ENCODE results near the gene SCLY.
"Not testable (repeated sequence)": the region's sequence is repeated elsewhere in the genome, so short reads cannot be mapped to it uniquely, and the experiment has no call there.

SCLY gene

DNA sequence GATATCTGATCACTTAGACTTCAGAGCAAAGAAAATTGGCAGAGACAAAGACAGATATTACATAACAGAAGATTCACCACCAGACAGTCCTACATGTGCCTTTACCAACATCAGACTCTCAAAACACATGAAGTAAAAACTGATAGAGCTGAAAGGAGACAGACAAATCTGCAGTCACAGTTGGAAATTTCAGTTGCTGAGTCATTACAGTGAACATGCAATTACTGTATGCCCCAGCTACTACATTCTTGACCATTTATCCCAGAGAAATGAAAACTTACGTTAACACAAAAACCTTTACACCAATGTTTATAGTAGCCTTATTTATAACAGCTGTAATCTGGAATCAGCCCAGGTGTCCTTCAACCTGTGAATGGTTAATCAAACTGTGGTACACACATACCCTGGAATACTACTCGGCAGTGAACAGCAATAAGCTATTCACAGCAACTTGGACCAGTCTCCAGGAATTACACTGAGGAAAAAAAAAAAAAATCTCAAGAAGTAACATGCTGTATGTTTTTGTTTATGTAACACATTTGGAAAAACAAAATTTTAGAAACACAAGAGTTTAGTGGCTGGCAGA is 7.5 kb upstream of the SCLY start:
- H3K4me3 ChIP-seq (replicated peaks; ENCODE audit: low read depth, low read length) = no peak overlapping the region
- no peak for DNase-seq (ENCODE audit: low read depth)
- TF ChIP-seq, protein P1, sequence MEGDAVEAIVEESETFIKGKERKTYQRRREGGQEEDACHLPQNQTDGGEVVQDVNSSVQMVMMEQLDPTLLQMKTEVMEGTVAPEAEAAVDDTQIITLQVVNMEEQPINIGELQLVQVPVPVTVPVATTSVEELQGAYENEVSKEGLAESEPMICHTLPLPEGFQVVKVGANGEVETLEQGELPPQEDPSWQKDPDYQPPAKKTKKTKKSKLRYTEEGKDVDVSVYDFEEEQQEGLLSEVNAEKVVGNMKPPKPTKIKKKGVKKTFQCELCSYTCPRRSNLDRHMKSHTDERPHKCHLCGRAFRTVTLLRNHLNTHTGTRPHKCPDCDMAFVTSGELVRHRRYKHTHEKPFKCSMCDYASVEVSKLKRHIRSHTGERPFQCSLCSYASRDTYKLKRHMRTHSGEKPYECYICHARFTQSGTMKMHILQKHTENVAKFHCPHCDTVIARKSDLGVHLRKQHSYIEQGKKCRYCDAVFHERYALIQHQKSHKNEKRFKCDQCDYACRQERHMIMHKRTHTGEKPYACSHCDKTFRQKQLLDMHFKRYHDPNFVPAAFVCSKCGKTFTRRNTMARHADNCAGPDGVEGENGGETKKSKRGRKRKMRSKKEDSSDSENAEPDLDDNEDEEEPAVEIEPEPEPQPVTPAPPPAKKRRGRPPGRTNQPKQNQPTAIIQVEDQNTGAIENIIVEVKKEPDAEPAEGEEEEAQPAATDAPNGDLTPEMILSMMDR (IDR thresholded peaks at IDR 0.05; ENCODE audit: low read length, missing control alignments) = no peak

DNA sequence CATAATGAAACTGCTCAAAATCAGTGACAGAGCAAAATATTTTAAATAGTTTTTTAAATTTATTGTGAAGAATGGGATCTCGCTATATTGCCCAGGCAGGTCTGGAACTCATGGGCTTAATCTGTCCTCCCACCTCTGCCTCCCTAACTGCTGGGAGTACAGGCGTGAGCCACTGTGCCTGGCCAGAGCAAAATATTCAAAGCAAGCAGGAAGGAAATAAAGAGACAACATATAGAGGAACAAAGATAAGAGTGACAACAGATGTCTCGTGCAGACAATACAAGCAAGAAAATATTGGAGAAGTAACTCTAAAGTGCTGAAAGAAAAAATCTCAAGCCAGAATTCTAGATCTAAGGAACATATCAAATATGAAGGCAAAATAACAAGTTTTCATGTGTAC is 5.0 kb upstream of the SCLY start:
- no peak overlapping the region for H3K4me3 ChIP-seq (replicated peaks; ENCODE audit: low read depth, low read length)
- TF ChIP-seq, protein P1 (IDR thresholded peaks at IDR 0.05; ENCODE audit: low read length, missing control alignments) = no peak
- DNase-seq (ENCODE audit: low read depth) = no peak

DNA sequence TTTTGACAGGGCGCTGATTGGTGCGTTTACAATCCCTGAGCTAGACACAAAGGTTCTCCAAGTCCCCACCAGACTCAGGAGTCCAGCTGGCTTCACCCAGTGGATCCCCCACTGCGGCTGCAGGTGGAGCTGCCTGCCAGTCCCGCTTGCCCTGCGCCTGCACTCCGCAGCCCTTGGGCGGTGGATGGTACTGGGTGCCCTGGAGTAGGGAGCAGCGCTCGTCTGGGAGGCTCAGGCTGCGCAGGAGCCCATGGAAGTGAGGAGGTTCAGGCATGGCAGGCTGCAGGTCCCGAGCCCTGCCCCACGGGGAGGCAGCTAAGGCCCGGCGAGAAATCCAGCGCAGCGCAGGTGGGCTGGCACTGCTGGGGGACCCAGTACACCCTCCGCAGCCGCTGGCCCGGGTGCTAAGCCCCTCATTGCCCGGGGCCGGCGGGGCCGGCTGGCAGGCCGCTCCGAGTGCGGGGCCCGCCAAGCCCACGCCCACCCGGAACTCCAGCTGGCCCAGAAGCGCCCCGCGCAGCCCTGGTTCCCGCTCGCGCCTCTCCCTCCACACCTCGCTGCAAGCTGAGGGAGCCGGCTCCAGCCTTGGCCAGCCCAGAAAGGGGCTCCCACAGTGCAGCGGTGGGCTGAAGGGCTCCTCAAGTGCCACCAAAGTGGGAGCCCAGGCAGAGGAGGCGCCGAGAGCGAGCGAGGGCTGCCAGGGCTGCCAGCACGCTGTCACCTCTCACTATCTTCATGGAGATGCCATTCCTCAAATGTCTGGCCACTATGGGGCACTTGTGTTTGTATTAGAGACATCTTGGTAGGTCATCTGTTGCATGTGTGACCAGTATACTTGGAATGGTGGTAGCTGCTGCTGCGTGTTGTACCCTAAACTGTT is 2.9 kb upstream of the SCLY start:
- not testable (repeated sequence) for DNase-seq (ENCODE audit: low read depth); H3K4me3 ChIP-seq (replicated peaks; ENCODE audit: low read depth, low read length)

DNA sequence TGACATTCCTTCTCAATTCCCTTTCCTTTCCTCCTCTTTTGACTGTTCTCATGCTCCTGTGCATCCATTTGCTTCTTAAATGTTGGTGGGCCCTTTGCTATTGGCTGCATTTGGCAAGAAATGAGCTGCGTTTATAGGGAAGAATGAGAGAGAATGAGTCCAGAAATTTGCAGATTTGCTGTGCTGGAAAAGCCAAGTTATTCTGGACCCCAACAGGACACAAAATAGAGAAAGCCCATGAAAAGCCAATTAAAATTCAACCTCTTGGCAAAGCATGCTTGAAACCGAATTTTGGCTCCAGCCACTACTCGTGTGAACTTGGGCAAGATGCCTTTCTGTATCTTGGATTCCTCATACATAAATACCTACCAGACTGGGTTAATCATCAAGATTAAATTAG is 1.3 kb upstream of the SCLY start:
- no peak for DNase-seq (ENCODE audit: low read depth)
- TF ChIP-seq, protein P1 (IDR thresholded peaks at IDR 0.05; ENCODE audit: low read length, missing control alignments) = no peak
- H3K4me3 ChIP-seq (replicated peaks; ENCODE audit: low read depth, low read length) = peak overlapping the region; percentile 83

DNA sequence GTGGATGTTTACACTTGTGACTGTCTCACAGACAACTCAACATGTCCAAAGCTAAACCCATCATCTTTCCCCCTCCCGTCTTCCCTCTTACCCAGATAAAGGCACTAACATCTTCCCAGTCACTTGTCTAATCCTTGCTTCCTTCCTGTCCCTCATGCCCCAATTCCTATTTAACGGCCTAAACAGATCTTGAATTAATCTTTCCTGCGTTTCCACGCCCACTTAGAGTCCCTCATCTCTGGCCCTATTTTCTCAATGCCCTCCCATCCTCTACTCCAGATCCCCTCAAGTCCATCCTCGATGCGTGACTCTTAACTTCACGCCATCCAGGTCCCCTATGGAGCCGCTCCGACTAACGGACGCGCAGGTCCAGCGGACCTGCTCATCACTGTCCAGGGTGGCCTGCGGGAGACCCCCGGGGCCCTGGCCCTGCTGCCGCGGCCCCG is 682 bp upstream of the SCLY start:
- peak overlapping the region; percentile 83 for H3K4me3 ChIP-seq (replicated peaks; ENCODE audit: low read depth, low read length)
- TF ChIP-seq, protein P1 (IDR thresholded peaks at IDR 0.05; ENCODE audit: low read length, missing control alignments) = no peak
- DNase-seq (ENCODE audit: low read depth) = peak; percentile 22

DNA sequence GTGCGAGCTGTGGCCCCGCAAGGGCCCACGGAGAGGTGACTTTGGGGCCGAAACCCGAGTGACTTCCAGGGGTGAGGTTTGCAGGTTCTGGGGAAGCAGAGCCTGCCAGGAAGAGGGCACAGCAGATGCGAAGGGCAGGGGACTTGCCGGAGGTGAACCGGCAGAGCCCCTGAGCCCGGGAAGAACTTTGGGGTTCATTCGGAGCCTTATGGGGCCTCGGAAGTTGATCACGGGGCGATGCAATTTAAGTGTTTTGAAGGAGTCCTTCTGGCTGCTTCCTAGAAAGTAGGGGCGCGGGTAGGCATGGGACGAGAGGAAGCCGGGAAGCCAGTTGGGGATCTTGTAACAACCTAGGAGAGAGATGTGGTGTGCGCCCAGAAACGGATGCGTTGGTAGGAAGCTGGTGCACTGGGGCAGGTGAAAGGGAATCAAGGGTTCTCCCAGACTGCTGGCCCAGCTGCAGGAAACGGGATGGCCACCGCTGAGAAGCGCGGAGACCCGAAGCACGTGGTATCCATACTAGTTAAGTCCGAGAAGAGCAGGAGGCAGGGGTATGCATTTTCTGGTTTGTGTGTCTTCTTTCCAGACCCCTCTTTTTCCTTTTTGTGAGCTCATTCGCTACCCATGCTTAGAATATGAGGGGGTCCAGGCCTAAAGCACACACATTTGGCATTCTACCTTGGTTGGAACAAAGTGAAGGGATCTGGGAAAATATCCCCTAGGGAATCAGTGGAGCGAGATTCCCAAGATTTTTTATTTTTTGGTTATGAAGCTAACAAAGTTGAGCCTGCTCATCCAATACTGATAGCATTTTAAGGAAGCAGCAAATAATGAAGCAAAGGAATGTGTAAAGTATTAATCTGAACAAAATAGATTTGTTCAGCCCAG is 758 bp downstream of the SCLY start:
- H3K4me3 ChIP-seq (replicated peaks; ENCODE audit: low read depth, low read length) = peak overlapping the region; percentile 89
- TF ChIP-seq, protein P1 (IDR thresholded peaks at IDR 0.05; ENCODE audit: low read length, missing control alignments) = no peak
- peak; percentile 41 for DNase-seq (ENCODE audit: low read depth)

All from fibroblast of pulmonary artery (primary cell).